Endothelial cell of umbilical vein (primary cell): Measurements from ENCODE around the gene CD5L. TPM values are rescaled to one million over a fixed set of nuclear protein-coding genes. Genes with fewer than 3 reads are reported as not detected.

Experiments used
- BruUV-seq: library from RNA; stranded (reverse); fragments of 400-500 nt; replicated peaks from 2 replicates; lab custom pipeline; 2021; lab: Mats Ljungman, UMichigan
- CTCF ChIA-PET: fragments of 300-600, 350-600 bp; sonication (Branson Sonifier 250); formaldehyde crosslinking; loops from one replicate; lab custom pipeline; 2021; ENCODE audit warnings: antibody characterized with exemption, inconsistent platforms; lab: Charles Lee
- POLR2A ChIA-PET: fragments of 300-600, 350-600 bp; sonication (Branson Sonifier 250); formaldehyde crosslinking; loops from one replicate; lab custom pipeline; 2021; ENCODE audit warnings: antibody characterized with exemption, inconsistent platforms; lab: Charles Lee
- DNase-seq: peaks from one replicate; pipeline ENCODE4 v3.0.0-alpha.2; 2011; ENCODE audit warnings: low read depth, low spot score
- FAIRE-seq: peaks from 2 replicates; lab custom pipeline; 2011; peaks lifted over from hg19 to GRCh38; lab: Jason Lieb, UNC
- H2AFZ ChIP-seq: 2 replicates; pipeline ENCODE4 v1.6.0; 2012; ENCODE audit warnings: low read depth, low read length, control low read depth, inconsistent platforms
- H3K27ac ChIP-seq: 2 replicates; pipeline ENCODE4 v1.5.1; 2011; ENCODE audit warnings: low read depth, mild to moderate bottlenecking, control low read depth, low read length, moderate library complexity; ENCODE audit not compliant: insufficient read depth
- H3K27me3 ChIP-seq, 2 experiments: 2 replicates each; pipeline versions ENCODE4 v1.6.0 to v1.6.1; 2011; ENCODE audit warnings: low read length in 2 of 2, mixed read lengths in 1 of 2; ENCODE audit not compliant: control insufficient read depth in 2 of 2, insufficient read depth in 2 of 2
- H3K36me3 ChIP-seq, 2 experiments: 2 replicates in 1 of 2; 3 replicates in 1 of 2; pipeline ENCODE4 v1.5.1; 2011; ENCODE audit warnings: low read length in 2 of 2, mild to moderate bottlenecking in 1 of 2, moderate library complexity in 1 of 2; ENCODE audit not compliant: control insufficient read depth in 2 of 2, insufficient read depth in 2 of 2; ENCODE audit errors: extremely low read depth in 1 of 2
- H3K4me1 ChIP-seq: 3 replicates; pipeline ENCODE4 v1.5.1; 2011; ENCODE audit warnings: mild to moderate bottlenecking, low read length; ENCODE audit not compliant: control insufficient read depth, insufficient read depth; ENCODE audit errors: extremely low read depth
- H3K4me2 ChIP-seq: 2 replicates; pipeline ENCODE4 v1.6.1; 2011; ENCODE audit warnings: low read length, control low read depth, mixed read lengths; ENCODE audit not compliant: insufficient read depth
- H3K4me3 ChIP-seq, 3 experiments: fragments of 200-600 bp in 1 of 3; sonication (generic), shearing (Covaris generic) in 1 of 3; replicated peaks in 1 of 3; 2 replicates each; pipeline ENCODE4 v1.5.1; 2011 to 2016; ENCODE audit warnings: control low read depth in 3 of 3, low read length in 3 of 3, mild to moderate bottlenecking in 2 of 3, inconsistent platforms in 1 of 3, low read depth in 1 of 3, moderate library complexity in 1 of 3; ENCODE audit not compliant: insufficient read depth in 1 of 3
- H3K79me2 ChIP-seq: 2 replicates; pipeline ENCODE4 v1.6.0; 2012; ENCODE audit warnings: low read length, inconsistent platforms; ENCODE audit not compliant: control insufficient read depth, insufficient read depth
- H3K9ac ChIP-seq: replicated peaks from 2 replicates; pipeline ENCODE3; 2011; ENCODE audit warnings: low read length, control low read depth; ENCODE audit not compliant: insufficient read depth; ENCODE audit errors: extremely low read depth
- H3K9me1 ChIP-seq: replicated peaks from 3 replicates; pipeline ENCODE4 v1.6.0; 2011; ENCODE audit warnings: mild to moderate bottlenecking, low read length; ENCODE audit not compliant: control insufficient read depth, insufficient read depth; ENCODE audit errors: extremely low read depth
- H3K9me3 ChIP-seq: replicated peaks from 2 replicates; pipeline ENCODE4 v1.5.1; 2012; ENCODE audit warnings: low read length, inconsistent platforms; ENCODE audit not compliant: control insufficient read depth, insufficient read depth
- H4K20me1 ChIP-seq: replicated peaks from 2 replicates; pipeline ENCODE3; 2011; ENCODE audit warnings: mild to moderate bottlenecking, low read length; ENCODE audit not compliant: control insufficient read depth, insufficient read depth; ENCODE audit errors: extremely low read depth
- CTCF ChIP-seq, 2 donors: IDR thresholded peaks; 1 replicate in 1 of 2; 2 replicates in 1 of 2; pipeline ENCODE4 v1.5.1; 2011; ENCODE audit warnings: low read length in 2 of 2, mild to moderate bottlenecking in 2 of 2, moderate library complexity in 2 of 2, control low read depth in 1 of 2, inconsistent platforms in 1 of 2, low read depth in 1 of 2; ENCODE audit not compliant: insufficient read depth in 1 of 2; ENCODE audit errors: extremely low read depth in 1 of 2
- EZH2 ChIP-seq: IDR thresholded peaks from 2 replicates; pipeline ENCODE4 v1.6.1; 2012; ENCODE audit warnings: borderline replicate concordance, low read depth, mild to moderate bottlenecking, moderate library complexity, low read length, inconsistent platforms; ENCODE audit not compliant: severe bottlenecking
- FOS ChIP-seq: IDR thresholded peaks from 2 replicates; pipeline ENCODE4 v1.6.1; 2011; ENCODE audit warnings: mild to moderate bottlenecking, low read length, moderate library complexity, borderline replicate concordance; ENCODE audit not compliant: insufficient read depth
- GATA2 ChIP-seq: IDR thresholded peaks from 2 replicates; pipeline ENCODE4 v1.7.0; 2011; ENCODE audit warnings: low read depth, mild to moderate bottlenecking, moderate library complexity, mixed read lengths, low read length; ENCODE audit not compliant: insufficient read length, insufficient read depth
- JUN ChIP-seq: IDR thresholded peaks from 2 replicates; pipeline ENCODE4 v1.6.1; 2011; ENCODE audit warnings: borderline replicate concordance, low read depth; ENCODE audit not compliant: insufficient read length, insufficient read depth
- MAX ChIP-seq: IDR thresholded peaks from 2 replicates; pipeline ENCODE4 v1.6.1; 2011; ENCODE audit not compliant: insufficient read depth, insufficient read length
- MYC ChIP-seq: IDR thresholded peaks from one replicate; pipeline ENCODE4 v1.6.1; 2011; ENCODE audit warnings: mild to moderate bottlenecking, low read depth, low read length
- POLR2A ChIP-seq: IDR thresholded peaks from 2 replicates; pipeline ENCODE4 v1.6.1; 2012; ENCODE audit warnings: low read depth, mild to moderate bottlenecking, control low read depth, low read length
- POLR2AphosphoS5 ChIP-seq: IDR thresholded peaks from 2 replicates; pipeline ENCODE4 v1.6.1; 2012; ENCODE audit warnings: low read depth, mild to moderate bottlenecking, control low read depth, low read length, moderate library complexity; ENCODE audit not compliant: insufficient read depth
- dilution Hi-C: fragments of 300-500 bp; cut with MboI; formaldehyde crosslinking; loops from one replicate; pipeline ENCODE4 v1.15.0; 2019; ENCODE audit warnings: low sequenced_read_pairs; ENCODE audit not compliant: extremely low pct_ligation_motif_present
- intact Hi-C: fragments of 100-400 bp; cut with micrococcal nuclease; formaldehyde crosslinking; loops from one replicate; pipeline ENCODE4 v1.10.0; 2022
- polyA plus RNA-seq, 4 experiments: library from polyadenylated mRNA; depleted of rRNA in 3 of 4; stranded (reverse) in 3 of 4; unstranded in 1 of 4; fragments of >200 nt; gene quantifications; 2 replicates each; pipeline versions ENCODE4 v1.2.1 to v1.2.3, GENCODE V29; 2011 to 2012; ENCODE audit warnings: missing spikeins in 1 of 4
- total RNA-seq: library from RNA; stranded (reverse); gene quantifications from 2 replicates; pipeline ENCODE4 v1.2.3, GENCODE V29; 2021

Gene CD5L
- total and polyA plus RNA-seq, 2 donors (not counting 3 experiments of a cell fraction or from before 2014, with no cell fraction given) = not detected

GRCh38 chr1:157856538-157856937, 14.9 kb upstream of the CD5L start:
- H3K79me2 ChIP-seq = no peaks in the 10 kb centered on the region
- H2AFZ ChIP-seq = no peak overlapping the region
- DNase-seq (no peak), FAIRE-seq (no peak)
- intact Hi-C loops = no loop called here
- no peak overlapping the region for H3K4me3 ChIP-seq
- dilution Hi-C loops = no loop called here
- POLR2A ChIA-PET = no interaction called here
- no peak overlapping the region for H3K4me2 ChIP-seq
- no peaks in the 10 kb centered on the region for H3K36me3 ChIP-seq
- no peaks in the 10 kb centered on the region for H3K9me3 ChIP-seq
- H4K20me1 ChIP-seq = no peaks in the 10 kb centered on the region
- TF ChIP-seq MYC (no peak), JUN (no peak), EZH2 (no peak), CTCF (IDR thresholded peaks at IDR 0.05; ENCODE audit: extremely low read depth in 1 of 2, insufficient read depth in 1 of 2, low read depth in 1 of 2, low read length in 2 of 2) (no peak), GATA2 (no peak), POLR2A (no peak), MAX (no peak), POLR2AphosphoS5 (no peak), FOS (no peak)
- no peak overlapping the region for H3K27ac ChIP-seq
- CTCF ChIA-PET = no interaction called here
- no TSS peak for BruUV-seq
- no peaks in the 10 kb centered on the region for H3K27me3 ChIP-seq
- H3K9me1 ChIP-seq = no peaks in the 10 kb centered on the region
- no peak overlapping the region for H3K9ac ChIP-seq
- H3K4me1 ChIP-seq = no peaks in the 10 kb centered on the region
